A673 (cell line): ENCODE data around the gene PDLIM4.

ENCODE experiments used
- EZH2 ChIP-seq: fragments of 200-600 bp; sonication (generic); IDR thresholded peaks from 2 replicates; pipeline ENCODE4 v1.6.1; 2017; ENCODE audit warnings: borderline replicate concordance, low read depth, mild to moderate bottlenecking, mixed read lengths, antibody characterized with exemption, low read length; ENCODE audit not compliant: poor library complexity, severe bottlenecking
- TF ChIP-seq, protein P1 (sequence below): fragments of 300-800, 200-600 bp; sonication (generic); conservative IDR thresholded peaks from 2 replicates; pipeline ENCODE4 v1.5.1; 2017; ENCODE audit warnings: low read depth, mild to moderate bottlenecking, antibody characterized with exemption, low read length, moderate library complexity, mixed read lengths

DNA sequence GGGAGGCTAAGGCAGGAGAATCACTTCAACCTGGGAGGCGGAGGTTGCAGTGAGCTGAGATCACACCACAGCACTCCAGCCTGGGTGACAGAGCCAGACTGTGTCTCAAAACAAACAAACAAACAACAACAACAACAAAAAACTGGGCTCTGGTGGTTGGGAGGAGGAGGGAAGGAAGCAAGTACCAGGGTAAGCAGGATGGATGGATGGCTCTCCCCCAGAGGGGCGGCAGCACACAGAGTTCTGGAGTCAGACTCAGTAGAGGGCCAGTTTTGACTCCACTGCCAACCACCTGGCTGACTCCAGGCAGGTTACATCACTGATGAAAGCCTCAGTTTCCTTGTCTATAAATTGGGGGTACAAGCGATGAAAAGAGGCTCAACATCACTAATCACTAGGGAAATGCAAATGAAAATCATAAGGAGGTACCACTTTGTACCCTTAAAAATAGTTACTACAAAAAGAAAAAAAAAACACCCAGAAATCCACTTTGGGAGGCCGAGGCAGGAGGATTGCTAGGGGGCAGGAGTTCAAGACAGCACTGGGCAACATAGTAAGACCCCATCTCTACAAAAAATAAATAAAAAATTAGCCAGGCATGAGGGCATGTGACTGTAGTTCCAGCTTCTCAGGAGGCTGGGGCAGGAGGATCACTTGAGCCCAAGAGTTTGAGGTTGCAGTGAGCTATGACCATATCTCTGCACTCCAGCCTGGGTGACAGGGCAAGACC lies 39.9 kb downstream of the PDLIM4 start:
- TF ChIP-seq, protein P1, sequence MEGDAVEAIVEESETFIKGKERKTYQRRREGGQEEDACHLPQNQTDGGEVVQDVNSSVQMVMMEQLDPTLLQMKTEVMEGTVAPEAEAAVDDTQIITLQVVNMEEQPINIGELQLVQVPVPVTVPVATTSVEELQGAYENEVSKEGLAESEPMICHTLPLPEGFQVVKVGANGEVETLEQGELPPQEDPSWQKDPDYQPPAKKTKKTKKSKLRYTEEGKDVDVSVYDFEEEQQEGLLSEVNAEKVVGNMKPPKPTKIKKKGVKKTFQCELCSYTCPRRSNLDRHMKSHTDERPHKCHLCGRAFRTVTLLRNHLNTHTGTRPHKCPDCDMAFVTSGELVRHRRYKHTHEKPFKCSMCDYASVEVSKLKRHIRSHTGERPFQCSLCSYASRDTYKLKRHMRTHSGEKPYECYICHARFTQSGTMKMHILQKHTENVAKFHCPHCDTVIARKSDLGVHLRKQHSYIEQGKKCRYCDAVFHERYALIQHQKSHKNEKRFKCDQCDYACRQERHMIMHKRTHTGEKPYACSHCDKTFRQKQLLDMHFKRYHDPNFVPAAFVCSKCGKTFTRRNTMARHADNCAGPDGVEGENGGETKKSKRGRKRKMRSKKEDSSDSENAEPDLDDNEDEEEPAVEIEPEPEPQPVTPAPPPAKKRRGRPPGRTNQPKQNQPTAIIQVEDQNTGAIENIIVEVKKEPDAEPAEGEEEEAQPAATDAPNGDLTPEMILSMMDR = no peak
- no peak for TF ChIP-seq EZH2
